IMR-90 (cell line): Measurements from ENCODE around the gene CDADC1. TPM values are rescaled to one million over a fixed set of nuclear protein-coding genes. Genes with fewer than 3 reads are reported as not detected.
A peak's percentile ranks its signal among the peaks of the same experiment; 100 is the strongest.

Source experiments
- ATAC-seq: fragments of 200-7000 bp; cut with Tn5 transposase; 2 replicates; pipeline ENCODE4 v1.9.1; 2020; ENCODE audit warnings: low read depth, mild to moderate bottlenecking, moderate library complexity
- BruUV-seq: library from RNA; stranded (reverse); fragments of 400-500 nt; replicated peaks from 2 replicates; lab custom pipeline; 2021; lab: Mats Ljungman, UMichigan
- CTCF ChIA-PET: fragments of 300-600 bp; formaldehyde crosslinking; extraction: SDS; loops from one replicate; lab custom pipeline; 2021; ENCODE audit warnings: antibody characterized with exemption; lab: Yijun Ruan, JAX
- POLR2A ChIA-PET: fragments of 300-600 bp; sonication (Branson Sonifier 250); formaldehyde crosslinking; loops from one replicate; lab custom pipeline; 2022; ENCODE audit warnings: antibody characterized with exemption; ENCODE audit not compliant: unreplicated experiment; lab: Charles Lee
- DNase-seq: peaks from one replicate; pipeline ENCODE4 v3.0.0; 2013
- H2AFZ ChIP-seq: replicated peaks from 2 replicates; pipeline ENCODE3; 2013; ENCODE audit warnings: low read length, mild to moderate bottlenecking; ENCODE audit not compliant: poor library complexity
- H2AK5ac ChIP-seq: 2 replicates; pipeline ENCODE4 v1.6.1; 2013; ENCODE audit warnings: low read depth, low read length, inconsistent platforms
- H2AK9ac ChIP-seq: replicated peaks from 2 replicates; pipeline ENCODE3; 2013; ENCODE audit warnings: mild to moderate bottlenecking, low read depth, low read length, moderate library complexity; ENCODE audit not compliant: poor library complexity
- H2BK120ac ChIP-seq: 2 replicates; pipeline ENCODE4 v1.6.1; 2013; ENCODE audit warnings: low read depth, low read length, inconsistent platforms
- H2BK15ac ChIP-seq: 3 replicates; pipeline ENCODE4 v1.6.1; 2013; ENCODE audit warnings: low read depth, low read length, inconsistent platforms
- H2BK20ac ChIP-seq: 2 replicates; pipeline ENCODE4 v1.6.1; 2013; ENCODE audit warnings: low read depth, mild to moderate bottlenecking, inconsistent platforms, low read length, moderate library complexity
- H2BK5ac ChIP-seq: 2 replicates; pipeline ENCODE4 v1.6.1; 2013; ENCODE audit warnings: mild to moderate bottlenecking, low read depth, low read length, inconsistent platforms; ENCODE audit not compliant: poor library complexity, severe bottlenecking
- H3K14ac ChIP-seq: replicated peaks from 2 replicates; pipeline ENCODE4 v1.6.1; 2013; ENCODE audit warnings: low read depth, low read length, inconsistent platforms
- H3K18ac ChIP-seq: 2 replicates; pipeline ENCODE4 v1.6.1; 2013; ENCODE audit warnings: low read depth, low read length, control low read depth
- H3K23ac ChIP-seq: 2 replicates; pipeline ENCODE4 v1.6.1; 2013; ENCODE audit warnings: low read depth, low read length, inconsistent platforms
- H3K27ac ChIP-seq: 2 replicates; pipeline ENCODE4 v1.5.1; 2013; ENCODE audit warnings: mild to moderate bottlenecking, control low read depth, low read length; ENCODE audit not compliant: insufficient read depth
- H3K27me3 ChIP-seq: 2 replicates; pipeline ENCODE4 v1.6.1; 2013; ENCODE audit warnings: low read length; ENCODE audit not compliant: control insufficient read depth, insufficient read depth
- H3K36me3 ChIP-seq: 2 replicates; pipeline ENCODE4 v1.6.1; 2013; ENCODE audit warnings: low read length, mixed read lengths; ENCODE audit not compliant: control insufficient read depth, insufficient read depth
- H3K4ac ChIP-seq: 2 replicates; pipeline ENCODE4 v1.6.1; 2013; ENCODE audit warnings: low read depth, low read length, inconsistent platforms
- H3K4me1 ChIP-seq: 2 replicates; pipeline ENCODE4 v1.6.1; 2013; ENCODE audit warnings: low read length, mixed read lengths; ENCODE audit not compliant: control insufficient read depth, insufficient read depth
- H3K4me2 ChIP-seq: 2 replicates; pipeline ENCODE4 v1.6.1; 2013; ENCODE audit warnings: low read depth, mild to moderate bottlenecking, control low read depth, low read length, moderate library complexity
- H3K4me3 ChIP-seq: 2 replicates; pipeline ENCODE4 v1.5.1; 2013; ENCODE audit warnings: low read depth, mild to moderate bottlenecking, control low read depth, low read length, moderate library complexity; ENCODE audit not compliant: insufficient read depth
- H3K56ac ChIP-seq: 2 replicates; pipeline ENCODE4 v1.6.1; 2013; ENCODE audit warnings: low read length, inconsistent platforms; ENCODE audit not compliant: insufficient read depth; ENCODE audit errors: extremely low read depth
- H3K79me1 ChIP-seq, 2 experiments: 2 replicates each; pipeline ENCODE4 v1.6.1; 2013; ENCODE audit warnings: low read length in 2 of 2, inconsistent platforms in 1 of 2, low read depth in 1 of 2
- H3K9ac ChIP-seq: 2 replicates; pipeline ENCODE4 v1.6.1; 2013; ENCODE audit warnings: low read depth, low read length, control low read depth
- H3K9me1 ChIP-seq: 2 replicates; pipeline ENCODE4 v1.6.1; 2013; ENCODE audit warnings: low read length, inconsistent platforms; ENCODE audit not compliant: insufficient read depth
- H3K9me3 ChIP-seq: 2 replicates; pipeline ENCODE4 v1.6.1; 2013; ENCODE audit warnings: low read length; ENCODE audit not compliant: control insufficient read depth, insufficient read depth
- H4K20me1 ChIP-seq: 2 replicates; pipeline ENCODE4 v1.6.1; 2013; ENCODE audit warnings: low read length, inconsistent platforms; ENCODE audit not compliant: insufficient read depth
- H4K5ac ChIP-seq: 2 replicates; pipeline ENCODE4 v1.6.1; 2013; ENCODE audit warnings: mild to moderate bottlenecking, low read depth, low read length, control low read depth
- H4K8ac ChIP-seq, 2 experiments: 2 replicates each; pipeline ENCODE4 v1.6.1; 2013; ENCODE audit warnings: low read depth in 2 of 2, low read length in 2 of 2, control low read depth in 1 of 2, inconsistent platforms in 1 of 2
- H4K91ac ChIP-seq: 2 replicates; pipeline ENCODE4 v1.6.1; 2013; ENCODE audit warnings: low read depth, low read length, inconsistent platforms; ENCODE audit not compliant: insufficient read depth
- CEBPB ChIP-seq: IDR thresholded peaks from 2 replicates; pipeline ENCODE4 v1.6.1; 2012; ENCODE audit warnings: low read depth, low read length, improper control_type of control experiment
- FOS ChIP-seq: fragments of 150-350 bp; IDR thresholded peaks from 2 replicates; pipeline ENCODE4 v1.6.1; 2016; ENCODE audit warnings: low read depth, low read length
- SMC3 ChIP-seq: fragments of 150-350 bp; IDR thresholded peaks from 2 replicates; pipeline ENCODE4 v1.6.1; 2016; ENCODE audit warnings: low read depth, mild to moderate bottlenecking, antibody characterized with exemption, low read length, moderate library complexity
- WGBS, 2 experiments: methylation state at CpG; one replicate each; pipeline versions ENCODE4 v1.1.5 to v1.1.7; 2013; ENCODE audit warnings: missing lambda C conversion rate in 2 of 2; ENCODE audit not compliant: insufficient read length in 1 of 2; ENCODE audit errors: extremely low coverage in 2 of 2; 5-methylcytosine and 5-hydroxymethylcytosine counted together
- dilution Hi-C: fragments of 300-500 bp; cut with HindIII; formaldehyde crosslinking; loops from one replicate; pipeline ENCODE4 v1.14.3; 2018; ENCODE audit warnings: low sequenced_read_pairs; ENCODE audit not compliant: unreplicated experiment
- in situ Hi-C: fragments of 300-500 bp; cut with MboI; formaldehyde crosslinking; loops from 3 replicates; pipeline ENCODE4 v1.14.3; 2019; ENCODE audit warnings: low sequenced_read_pairs, inconsistent platforms, mixed read lengths
- intact Hi-C: fragments of 100-400 bp; cut with micrococcal nuclease; formaldehyde crosslinking; loops from 2 replicates; pipeline ENCODE4 v1.10.0; 2022
- polyA plus RNA-seq, 3 experiments: library from polyadenylated mRNA; depleted of rRNA; stranded (reverse); fragments of >200 nt; gene quantifications; 2 replicates each; pipeline ENCODE4 v1.2.3, GENCODE V29; 2012; ENCODE audit warnings: low replicate concordance in 1 of 3
- total RNA-seq: library from RNA; depleted of rRNA; stranded (reverse); fragments of >200 nt; gene quantifications from 2 replicates; pipeline ENCODE4 v1.2.3, GENCODE V29; 2012
- TF ChIP-seq, protein P1 (sequence below): conservative IDR thresholded peaks from 2 replicates; pipeline ENCODE4 v1.5.1; 2012; ENCODE audit warnings: mild to moderate bottlenecking, low read depth, low read length, improper control_type of control experiment
- TF ChIP-seq, protein P2 (sequence below): fragments of 150-350 bp; IDR thresholded peaks from 2 replicates; pipeline ENCODE4 v1.6.1; 2017; ENCODE audit warnings: mild to moderate bottlenecking, antibody characterized with exemption, low read length, low read depth

The CDADC1 gene
- total and polyA plus RNA-seq, 2 of the 4 experiments (the other 2 are of a cell fraction), result 0.54 to 2.6 TPM

DNA sequence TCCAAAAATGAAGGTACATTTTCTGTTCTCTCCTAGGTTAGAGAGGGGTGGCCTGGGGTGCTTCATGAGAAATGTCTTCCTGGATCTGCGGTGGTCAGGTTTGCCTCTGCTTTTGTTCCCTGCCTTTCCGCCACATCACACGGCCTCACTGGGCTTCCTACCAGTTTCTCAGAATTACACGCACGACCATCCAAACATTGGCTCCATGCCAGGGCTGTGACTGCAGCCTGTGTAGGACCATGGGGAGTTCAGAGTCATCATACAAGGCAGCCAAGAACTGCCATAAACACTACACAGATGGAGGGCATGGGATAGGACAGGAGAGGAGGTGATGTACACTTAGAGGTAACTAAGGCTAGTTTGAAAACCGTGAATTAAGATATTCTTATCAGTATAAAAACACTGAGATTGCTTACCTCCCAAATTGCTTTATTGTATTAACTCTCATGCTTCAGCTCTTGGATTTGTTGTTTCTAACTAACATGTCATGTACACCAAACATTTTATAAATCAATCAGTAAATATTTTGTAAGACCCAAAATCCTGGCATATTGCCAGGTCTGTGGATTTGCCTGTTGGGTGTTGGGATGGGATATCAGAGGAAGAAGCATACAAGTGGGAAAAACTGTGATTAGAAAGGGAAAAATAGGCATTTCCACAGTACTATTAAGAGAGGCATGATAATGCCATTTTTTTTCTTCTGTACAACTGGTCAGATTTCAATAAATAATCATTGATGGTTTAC lies 45.2 kb downstream of the CDADC1 start:
- Histone ChIP-seq H2AFZ (peak overlapping the region; percentile 33), H2AK9ac (peak overlapping the region; percentile 66), H4K8ac (no peak overlapping the region; a peak in 1 of 4 replicates), H2BK5ac (no peak overlapping the region), H3K4me1 (no peaks in the 10 kb centered on the region), H3K4me2 (0 out of 2 replicates have a peak overlapping the region, but pooled peaks have one; percentile 0), H4K5ac (no peak overlapping the region), H3K36me3 (no peaks in the 10 kb centered on the region), H3K9me3 (no peaks in the 10 kb centered on the region), H3K79me1 (no peaks in the 10 kb centered on the region; a peak in 1 of 4 replicates), H2BK20ac (no peak overlapping the region), H3K27ac (no peak overlapping the region), H4K20me1 (no peaks in the 10 kb centered on the region), H3K27me3 (no peaks in the 10 kb centered on the region), H3K9ac (no peak overlapping the region), H2BK120ac (no peak overlapping the region), H3K14ac (no peak overlapping the region), H2AK5ac (peak overlapping the region; percentile 35; the same call in 1 of the 2 replicates), H3K56ac (no peak overlapping the region), H3K9me1 (peaks cover 5% of the 10 kb centered on the region; the same call in 1 of the 2 replicates), H3K4ac (0 out of 2 replicates have a peak overlapping the region, but pooled peaks have one; percentile 33), H3K23ac (peak overlapping the region; percentile 29; the same call in 1 of the 2 replicates), H4K91ac (0 out of 2 replicates have a peak overlapping the region, but pooled peaks have one; percentile 0), H2BK15ac (no peak overlapping the region), H3K18ac (no peak overlapping the region), H3K4me3 (no peak overlapping the region)
- dilution Hi-C loops, result no loop called here
- no TSS peak for BruUV-seq
- in situ Hi-C loops, result no loop called here
- peak; percentile 83 for ATAC-seq
- ChIA-PET CTCF (interaction anchor here (0.8 kb wide), 1 partner anchor 12 kb away, joined by 3 read pairs; no protein-coding TSS in a partner anchor), POLR2A (no interaction called here)
- intact Hi-C loops, result no loop called here
- DNase-seq, result peak; percentile 96
- TF ChIP-seq FOS (0 out of 2 replicates have a peak, but pooled peaks have one; percentile 6), CEBPB (no peak), SMC3 (no peak)
- TF ChIP-seq, protein P1, sequence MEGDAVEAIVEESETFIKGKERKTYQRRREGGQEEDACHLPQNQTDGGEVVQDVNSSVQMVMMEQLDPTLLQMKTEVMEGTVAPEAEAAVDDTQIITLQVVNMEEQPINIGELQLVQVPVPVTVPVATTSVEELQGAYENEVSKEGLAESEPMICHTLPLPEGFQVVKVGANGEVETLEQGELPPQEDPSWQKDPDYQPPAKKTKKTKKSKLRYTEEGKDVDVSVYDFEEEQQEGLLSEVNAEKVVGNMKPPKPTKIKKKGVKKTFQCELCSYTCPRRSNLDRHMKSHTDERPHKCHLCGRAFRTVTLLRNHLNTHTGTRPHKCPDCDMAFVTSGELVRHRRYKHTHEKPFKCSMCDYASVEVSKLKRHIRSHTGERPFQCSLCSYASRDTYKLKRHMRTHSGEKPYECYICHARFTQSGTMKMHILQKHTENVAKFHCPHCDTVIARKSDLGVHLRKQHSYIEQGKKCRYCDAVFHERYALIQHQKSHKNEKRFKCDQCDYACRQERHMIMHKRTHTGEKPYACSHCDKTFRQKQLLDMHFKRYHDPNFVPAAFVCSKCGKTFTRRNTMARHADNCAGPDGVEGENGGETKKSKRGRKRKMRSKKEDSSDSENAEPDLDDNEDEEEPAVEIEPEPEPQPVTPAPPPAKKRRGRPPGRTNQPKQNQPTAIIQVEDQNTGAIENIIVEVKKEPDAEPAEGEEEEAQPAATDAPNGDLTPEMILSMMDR, result no peak
- TF ChIP-seq, protein P2, sequence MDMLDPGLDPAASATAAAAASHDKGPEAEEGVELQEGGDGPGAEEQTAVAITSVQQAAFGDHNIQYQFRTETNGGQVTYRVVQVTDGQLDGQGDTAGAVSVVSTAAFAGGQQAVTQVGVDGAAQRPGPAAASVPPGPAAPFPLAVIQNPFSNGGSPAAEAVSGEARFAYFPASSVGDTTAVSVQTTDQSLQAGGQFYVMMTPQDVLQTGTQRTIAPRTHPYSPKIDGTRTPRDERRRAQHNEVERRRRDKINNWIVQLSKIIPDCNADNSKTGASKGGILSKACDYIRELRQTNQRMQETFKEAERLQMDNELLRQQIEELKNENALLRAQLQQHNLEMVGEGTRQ, result no peak
- WGBS, 2 experiments, result no CpG with 5 or more reads among the region's 6 CpGs
